Keratinocyte (primary cell): ENCODE measurements around the gene ZNF83. TPM values are rescaled to one million over a fixed set of nuclear protein-coding genes. Genes with fewer than 3 reads are reported as not detected.
A peak's percentile ranks its signal among the peaks of the same experiment; 100 is the strongest.

Experiments used
- DNase-seq: peaks from one replicate; pipeline ENCODE4 v3.0.0-alpha.2; 2011; ENCODE audit warnings: low read depth, missing footprints, low spot score
- FAIRE-seq: peaks from 2 replicates; lab custom pipeline; 2011; peaks lifted over from hg19 to GRCh38; lab: Jason Lieb, UNC
- H2AFZ ChIP-seq: 2 replicates; pipeline ENCODE4 v1.6.0; 2012; ENCODE audit warnings: low read length, control low read depth, inconsistent platforms; ENCODE audit not compliant: control insufficient read depth
- H3K27ac ChIP-seq: 2 replicates; pipeline ENCODE4 v1.5.1; 2011; ENCODE audit warnings: low read length; ENCODE audit not compliant: control insufficient read depth, insufficient read depth
- H3K27me3 ChIP-seq: 3 replicates; pipeline ENCODE4 v1.6.0; 2011; ENCODE audit warnings: low read length; ENCODE audit not compliant: control insufficient read depth, insufficient read depth; ENCODE audit errors: extremely low read depth
- H3K36me3 ChIP-seq, 2 experiments: 2 replicates in 1 of 2; 3 replicates in 1 of 2; pipeline ENCODE4 v1.5.1; 2011; ENCODE audit warnings: low read length in 2 of 2, mild to moderate bottlenecking in 1 of 2; ENCODE audit not compliant: control insufficient read depth in 2 of 2, insufficient read depth in 2 of 2; ENCODE audit errors: extremely low read depth in 1 of 2
- H3K4me1 ChIP-seq: 3 replicates; pipeline ENCODE4 v1.5.1; 2011; ENCODE audit warnings: low read length; ENCODE audit not compliant: control insufficient read depth, insufficient read depth; ENCODE audit errors: extremely low read depth
- H3K4me2 ChIP-seq: 3 replicates; pipeline ENCODE4 v1.6.0; 2011; ENCODE audit warnings: low read depth, low read length; ENCODE audit not compliant: control insufficient read depth, insufficient read depth; ENCODE audit errors: extremely low read depth
- H3K4me3 ChIP-seq, 3 experiments: fragments of 200-600 bp in 1 of 3; sonication (generic) in 1 of 3; 2 replicates in 2 of 3; 3 replicates in 1 of 3; pipeline ENCODE4 v1.5.1; 2011 to 2016; ENCODE audit warnings: low read length in 3 of 3, mild to moderate bottlenecking in 3 of 3, control low read depth in 2 of 3, inconsistent platforms in 1 of 3, low read depth in 1 of 3, mixed read lengths in 1 of 3, mixed run types in 1 of 3, moderate library complexity in 1 of 3; ENCODE audit not compliant: control insufficient read depth in 2 of 3, insufficient read depth in 2 of 3; ENCODE audit errors: extremely low read depth in 1 of 3
- H3K79me2 ChIP-seq: 2 replicates; pipeline ENCODE4 v1.6.0; 2012; ENCODE audit warnings: low read length; ENCODE audit not compliant: control insufficient read depth, insufficient read depth
- H3K9ac ChIP-seq: 3 replicates; pipeline ENCODE4 v1.6.0; 2011; ENCODE audit warnings: low read length; ENCODE audit not compliant: control insufficient read depth, insufficient read depth; ENCODE audit errors: extremely low read depth
- H3K9me1 ChIP-seq: 3 replicates; pipeline ENCODE4 v1.6.0; 2011; ENCODE audit warnings: low read length; ENCODE audit not compliant: control insufficient read depth, insufficient read depth; ENCODE audit errors: extremely low read depth
- H3K9me3 ChIP-seq: 2 replicates; pipeline ENCODE4 v1.5.1; 2012; ENCODE audit warnings: low read depth, low read length; ENCODE audit not compliant: control insufficient read depth
- H4K20me1 ChIP-seq: 3 replicates; pipeline ENCODE4 v1.6.0; 2011; ENCODE audit warnings: low read length; ENCODE audit not compliant: control insufficient read depth, insufficient read depth; ENCODE audit errors: extremely low read depth
- CTCF ChIP-seq, 3 experiments: IDR thresholded peaks in 1 of 3; conservative IDR thresholded peaks in 1 of 3; optimal IDR thresholded peaks in 1 of 3; 2 replicates in 2 of 3; 3 replicates in 1 of 3; pipeline versions ENCODE3 to v1.5.1; 2011; ENCODE audit warnings: low read length in 3 of 3, mild to moderate bottlenecking in 3 of 3, moderate library complexity in 2 of 3, control low read depth in 1 of 3, inconsistent platforms in 1 of 3; ENCODE audit not compliant: insufficient read depth in 2 of 3; ENCODE audit errors: extremely low read depth in 1 of 3
- EZH2 ChIP-seq: IDR thresholded peaks from one replicate; pipeline ENCODE4 v1.6.1; 2012; ENCODE audit warnings: inconsistent platforms, mild to moderate bottlenecking, low read length, moderate library complexity
- dilution Hi-C: fragments of 300-500 bp; cut with MboI; formaldehyde crosslinking; loops from one replicate; pipeline ENCODE4 v1.7.0; 2020; ENCODE audit warnings: low sequenced_read_pairs; ENCODE audit not compliant: extremely low pct_ligation_motif_present
- polyA plus RNA-seq, 5 experiments: library from polyadenylated mRNA; depleted of rRNA in 3 of 5; stranded (reverse) in 3 of 5; stranded (forward) in 1 of 5; unstranded in 1 of 5; fragments of >200 nt; gene quantifications; 1 replicate in 1 of 5; 2 replicates in 3 of 5; 3 replicates in 1 of 5; pipeline versions ENCODE4 v1.2.1 to v1.2.3, GENCODE V29; 2011 to 2012; ENCODE audit warnings: missing spikeins in 2 of 5, low read depth in 1 of 5, low replicate concordance in 1 of 5

The ZNF83 gene
- polyA plus RNA-seq, 1 donor (not counting 4 experiments of a cell fraction or from before 2014, with no cell fraction given) = 47.3 TPM

GRCh38 chr19:52648336-52649016 lies 10.3 kb upstream of the ZNF83 start:
- H3K9me3 ChIP-seq = peaks cover 2% of the 10 kb centered on the region
- H2AFZ ChIP-seq = no peak overlapping the region
- no peaks in the 10 kb centered on the region for H3K27me3 ChIP-seq
- no peak for FAIRE-seq
- no peak overlapping the region for H3K27ac ChIP-seq
- H3K4me3 ChIP-seq = no peak overlapping the region
- peak; percentile 11 for DNase-seq
- no peak overlapping the region for H3K4me2 ChIP-seq
- no peaks in the 10 kb centered on the region for H3K4me1 ChIP-seq
- H3K9me1 ChIP-seq = no peaks in the 10 kb centered on the region
- TF ChIP-seq CTCF (optimal IDR thresholded peaks at IDR 0.05 in 1 of 3, IDR thresholded peaks at IDR 0.05 in 1 of 3, conservative IDR thresholded peaks at IDR 0.05 in 1 of 3; ENCODE audit: extremely low read depth in 1 of 3, insufficient read depth in 2 of 3, low read length in 3 of 3) = no peak
- peaks cover 4 to 8% of the 10 kb centered on the region in 2 experiments for H3K36me3 ChIP-seq
- dilution Hi-C loops = no loop called here
- H3K9ac ChIP-seq = no peak overlapping the region
- no peaks in the 10 kb centered on the region for H3K79me2 ChIP-seq
- no peaks in the 10 kb centered on the region for H4K20me1 ChIP-seq

- H3K9me3 ChIP-seq = peaks cover 2% of the 10 kb centered on the region
- TF ChIP-seq CTCF (optimal IDR thresholded peaks at IDR 0.05 in 1 of 3, IDR thresholded peaks at IDR 0.05 in 1 of 3, conservative IDR thresholded peaks at IDR 0.05 in 1 of 3; ENCODE audit: extremely low read depth in 1 of 3, insufficient read depth in 2 of 3, low read length in 3 of 3) = no peak
- TF ChIP-seq EZH2 = no peak
These were observed 8.5 kb upstream of the ZNF83 start for GRCh38 chr19:52646571-52647217.

More at GRCh38 chr19:52646571-52647217, 8.5 kb upstream of the ZNF83 start:
- dilution Hi-C loops = no loop called here
- Histone ChIP-seq H3K4me1 (no peaks in the 10 kb centered on the region), H3K36me3 (peaks cover 0 to 1% of the 10 kb centered on the region in 2 experiments), H3K9me1 (no peaks in the 10 kb centered on the region), H3K4me3 (no peak overlapping the region), H3K27ac (no peak overlapping the region), H3K4me2 (no peak overlapping the region), H2AFZ (no peak overlapping the region), H3K79me2 (no peaks in the 10 kb centered on the region), H4K20me1 (no peaks in the 10 kb centered on the region), H3K9ac (no peak overlapping the region), H3K27me3 (no peaks in the 10 kb centered on the region)
- DNase-seq (no peak), FAIRE-seq (no peak)
